HEK293 (cell line): Measurements from ENCODE around the gene GNG7.

Source experiments
- CTCF ChIP-seq: fragments of 450-650 bp; formaldehyde crosslinking; IDR thresholded peaks from 2 replicates; pipeline ENCODE4 v1.5.1; 2016; ENCODE audit warnings: missing biosample characterization, missing genetic modification characterization
- MZF1 ChIP-seq: fragments of 450-650 bp; formaldehyde crosslinking; IDR thresholded peaks from 2 replicates; pipeline ENCODE4 v1.5.1; 2017; ENCODE audit warnings: missing biosample characterization, missing genetic modification characterization, borderline replicate concordance
- YY2 ChIP-seq: fragments of 450-650 bp; formaldehyde crosslinking; IDR thresholded peaks from 2 replicates; pipeline ENCODE4 v1.5.1; 2016; ENCODE audit warnings: missing biosample characterization, missing genetic modification characterization
- ZBTB7A ChIP-seq: fragments of 450-650 bp; formaldehyde crosslinking; IDR thresholded peaks from 2 replicates; pipeline ENCODE4 v1.5.1; 2016; ENCODE audit warnings: low read depth, missing biosample characterization, missing genetic modification characterization
- ZNF350 ChIP-seq: fragments of 450-650 bp; formaldehyde crosslinking; IDR thresholded peaks from 2 replicates; pipeline ENCODE4 v1.5.0; 2017; ENCODE audit warnings: missing biosample characterization, mild to moderate bottlenecking, missing genetic modification characterization
- ZNF513 ChIP-seq: fragments of 450-650 bp; IDR thresholded peaks from 2 replicates; pipeline ENCODE4 v1.5.1; 2018; ENCODE audit warnings: missing biosample characterization, missing genetic modification characterization
- ZNF785 ChIP-seq: fragments of 450-650 bp; formaldehyde crosslinking; IDR thresholded peaks from 2 replicates; pipeline ENCODE4 v1.5.1; 2016; ENCODE audit warnings: missing biosample characterization, missing genetic modification characterization

GRCh38 chr19:2666344-2666994, 36.0 kb downstream of the GNG7 start:
- TF ChIP-seq YY2 (tag by site-specific recombination): no peak
- TF ChIP-seq ZNF513 (tag by site-specific recombination): no peak
- no peak for TF ChIP-seq MZF1 (tag by site-specific recombination)
- TF ChIP-seq ZBTB7A (tag by site-specific recombination): no peak
- TF ChIP-seq ZNF350: no peak
- TF ChIP-seq CTCF (tag by site-specific recombination): no peak
- no peak for TF ChIP-seq ZNF785 (tag by site-specific recombination)
